Psoas muscle (tissue), 8 donors: Measurements from ENCODE around the gene AMOTL1. TPM values are rescaled to one million over a fixed set of nuclear protein-coding genes. Genes with fewer than 3 reads are reported as not detected.

Experiments used
- ATAC-seq, 4 donors: fragments of 200-7000 bp; cut with Tn5 transposase; one replicate each; pipeline ENCODE4 v1.9.1; 2020; ENCODE audit warnings: moderate library complexity in 3 of 4, mild to moderate bottlenecking in 2 of 4
- DNase-seq, 2 donors: peaks; one replicate each; pipeline ENCODE4 v3.0.0-alpha.2; 2020
- H3K27ac ChIP-seq: fragments of 200-600 bp; one replicate; pipeline ENCODE4 v1.8.0; 2022
- H3K27me3 ChIP-seq, 3 donors: fragments of 200-600 bp in 1 of 3; one replicate each; pipeline versions ENCODE4 v1.6.1 to v1.8.0; 2013 to 2022; ENCODE audit warnings: low read length in 2 of 3, mild to moderate bottlenecking in 2 of 3, moderate library complexity in 1 of 3; ENCODE audit not compliant: insufficient read depth in 3 of 3
- H3K36me3 ChIP-seq, 2 donors: fragments of 200-600 bp in 1 of 2; one replicate each; pipeline versions ENCODE4 v1.6.1 to v1.8.0; 2013 to 2022; ENCODE audit warnings: low read depth in 1 of 2, mild to moderate bottlenecking in 1 of 2, moderate library complexity in 1 of 2; ENCODE audit not compliant: insufficient read depth in 1 of 2
- H3K4me1 ChIP-seq: fragments of 200-600 bp; one replicate; pipeline ENCODE4 v1.8.0; 2022
- H3K4me3 ChIP-seq: fragments of 200-600 bp; one replicate; pipeline ENCODE4 v1.8.0; 2022; ENCODE audit warnings: mild to moderate bottlenecking
- H3K9me3 ChIP-seq: fragments of 200-600 bp; one replicate; pipeline ENCODE4 v1.8.0; 2022
- CTCF ChIP-seq: fragments of 200-600 bp; IDR thresholded peaks from one replicate; pipeline ENCODE4 v1.8.0; 2022; ENCODE audit warnings: antibody characterized with exemption
- WGBS, 3 donors: extraction: QIAGEN DNeasy Blood & Tissue Kit; methylation state at CpG; one replicate each; pipeline versions ENCODE4 v1.1.6 to v1.1.7; 2013; 5-methylcytosine and 5-hydroxymethylcytosine counted together
- intact Hi-C, 2 donors: fragments of 100-400 bp; cut with DNase I; formaldehyde crosslinking; loops; one replicate each; pipeline versions ENCODE4 v1.11.0 to v1.14.2; 2022
- polyA plus RNA-seq, 3 donors: library from polyadenylated mRNA; stranded (reverse); fragments of 200-250 nt; gene quantifications; one replicate each; pipeline ENCODE4 v1.2.3, GENCODE V29; 2013
- total RNA-seq, 4 donors: library from RNA; stranded (reverse); fragmentation: NEBNext Ultra II Directional in 2 of 4; extraction: Animal tissue kit (Norgen Biotek cat#: 25700) in 2 of 4; gene quantifications; one replicate each; pipeline versions ENCODE4 v1.2.1 to v1.2.4, GENCODE V29; 2021 to 2023
- donor health status: healthy with polysubstance abuse.
- donor health status: DM: no; HTN: no; CAD: no; lungs with moderate emphysema.
- donor health status: Bipolar disorder and iron deficiency.
- donor health status: healthy.
- donor health status: DM: yes; HTN: yes; CAD: no.
- donor health status: DM: no; HTN: no; CAD: no.
- donor health status: DM: no; HTN: no; CAD: no.
- donor health status: DM: yes; HTN: yes; CAD: no.

Gene AMOTL1
- total and polyA plus RNA-seq, 7 donors: 46.5 to 355 (median 225) TPM

GRCh38 chr11:94840209-94840608 is 72.1 kb downstream of the AMOTL1 start:
- H3K36me3 ChIP-seq: peaks cover 4 to 46% of the 10 kb centered on the region in 2 donors
- 64 to 79% (median 67%) methylated on average over 4 of the region's 4 CpGs for WGBS, 3 donors
- ATAC-seq (no peak), DNase-seq (no peak)
- H3K4me3 ChIP-seq: no peak overlapping the region
- no peak for TF ChIP-seq CTCF
- no peaks in the 10 kb centered on the region for H3K27me3 ChIP-seq
- no peaks in the 10 kb centered on the region for H3K9me3 ChIP-seq
- peaks cover 53% of the 10 kb centered on the region for H3K4me1 ChIP-seq
- no peak overlapping the region for H3K27ac ChIP-seq
- intact Hi-C loops: no loop called here

- DNase-seq (no peak), ATAC-seq (peak; percentile 55 to 78 (median 72))
- Histone ChIP-seq H3K27me3 (no peaks in the 10 kb centered on the region), H3K36me3 (peaks cover 9 to 45% of the 10 kb centered on the region in 2 donors), H3K9me3 (no peaks in the 10 kb centered on the region), H3K4me3 (no peak overlapping the region), H3K4me1 (peaks cover 56% of the 10 kb centered on the region), H3K27ac (peak overlapping the region; percentile 59)
- TF ChIP-seq CTCF: no peak
- intact Hi-C loops: no loop called here
Measured at GRCh38 chr11:94844031-94844430, 75.9 kb downstream of the AMOTL1 start.

GRCh38 chr11:94845622-94846021 is 77.5 kb downstream of the AMOTL1 start:
- H3K4me1 ChIP-seq: peaks cover 56% of the 10 kb centered on the region

GRCh38 chr11:94849839-94850238 is 81.7 kb downstream of the AMOTL1 start:
- no peak for ATAC-seq
- intact Hi-C loops: loop anchor here (2.0 to 10.0 kb wide), 3 partner anchors 19 to 145 kb away; no protein-coding TSS in a partner anchor

More at GRCh38 chr11:94845622-94846021, 77.5 kb downstream of the AMOTL1 start:
- intact Hi-C loops: no loop called here
- ATAC-seq: peak in 2 of 4 donors; percentile 9 to 26
- TF ChIP-seq CTCF: no peak
- no peak overlapping the region for H3K4me3 ChIP-seq
- peak overlapping the region; percentile 59 for H3K27ac ChIP-seq
- no peak for DNase-seq
- 56 to 64% (median 62%) methylated on average over 3 of the region's 3 CpGs for WGBS, 3 donors
- peaks cover 8 to 40% of the 10 kb centered on the region in 2 donors for H3K36me3 ChIP-seq
- no peaks in the 10 kb centered on the region for H3K9me3 ChIP-seq
- H3K27me3 ChIP-seq: no peaks in the 10 kb centered on the region

More at GRCh38 chr11:94849839-94850238, 81.7 kb downstream of the AMOTL1 start:
- Histone ChIP-seq H3K4me3 (no peak overlapping the region), H3K27me3 (no peaks in the 10 kb centered on the region), H3K4me1 (peaks cover 33% of the 10 kb centered on the region), H3K36me3 (peaks cover 8 to 75% of the 10 kb centered on the region in 2 donors), H3K9me3 (no peaks in the 10 kb centered on the region), H3K27ac (peak overlapping the region; percentile 78)
- TF ChIP-seq CTCF: no peak
- DNase-seq: no peak
- WGBS, 3 donors: 56 to 64% (median 61%) methylated on average over 9 of the region's 9 CpGs
